ENCODE results near the gene CENPF.

DNA sequence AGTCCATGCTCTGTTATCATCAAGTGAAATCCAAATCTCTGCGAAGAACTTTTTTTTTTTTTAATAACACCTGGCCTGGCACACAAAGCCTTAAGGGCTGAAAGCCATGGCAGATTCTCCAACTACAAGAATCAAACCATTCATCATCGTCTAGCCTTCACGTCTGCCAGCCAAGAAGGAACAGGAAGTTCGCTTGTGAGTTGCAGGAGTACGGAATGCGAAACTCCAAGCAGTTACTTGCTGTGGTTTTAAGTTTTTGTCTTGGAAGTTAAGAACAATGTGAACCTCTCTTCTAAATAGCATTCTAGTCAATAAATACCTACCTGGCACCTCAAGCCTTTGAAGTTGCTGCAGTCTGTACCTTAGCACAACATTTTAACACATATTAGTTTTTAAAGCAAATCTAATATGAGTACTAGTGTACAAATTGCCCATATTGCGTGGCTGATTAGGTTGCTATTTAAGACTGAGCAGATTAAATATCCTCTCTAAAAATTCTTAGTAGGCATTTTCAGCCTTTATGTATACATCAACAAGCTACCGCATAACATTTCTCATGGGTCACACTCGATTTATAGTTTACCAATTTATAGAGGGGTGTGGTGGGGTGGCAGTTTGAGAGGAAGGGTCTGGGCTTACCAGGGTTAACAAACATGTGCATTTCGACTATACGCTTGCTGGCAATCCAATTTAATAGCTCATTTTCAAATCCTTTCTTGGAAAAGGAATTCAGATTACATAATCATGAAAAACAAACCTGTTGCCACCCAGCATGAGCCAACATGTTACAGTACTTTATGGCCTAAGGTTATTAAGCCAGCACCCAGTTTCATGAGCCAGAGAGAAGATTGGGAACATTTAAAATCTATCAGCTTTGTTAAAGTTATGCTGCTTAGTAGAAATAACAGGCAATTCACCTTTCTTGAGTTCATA lies 29.3 kb upstream of the CENPF start:
- TF ChIP-seq, protein P1, sequence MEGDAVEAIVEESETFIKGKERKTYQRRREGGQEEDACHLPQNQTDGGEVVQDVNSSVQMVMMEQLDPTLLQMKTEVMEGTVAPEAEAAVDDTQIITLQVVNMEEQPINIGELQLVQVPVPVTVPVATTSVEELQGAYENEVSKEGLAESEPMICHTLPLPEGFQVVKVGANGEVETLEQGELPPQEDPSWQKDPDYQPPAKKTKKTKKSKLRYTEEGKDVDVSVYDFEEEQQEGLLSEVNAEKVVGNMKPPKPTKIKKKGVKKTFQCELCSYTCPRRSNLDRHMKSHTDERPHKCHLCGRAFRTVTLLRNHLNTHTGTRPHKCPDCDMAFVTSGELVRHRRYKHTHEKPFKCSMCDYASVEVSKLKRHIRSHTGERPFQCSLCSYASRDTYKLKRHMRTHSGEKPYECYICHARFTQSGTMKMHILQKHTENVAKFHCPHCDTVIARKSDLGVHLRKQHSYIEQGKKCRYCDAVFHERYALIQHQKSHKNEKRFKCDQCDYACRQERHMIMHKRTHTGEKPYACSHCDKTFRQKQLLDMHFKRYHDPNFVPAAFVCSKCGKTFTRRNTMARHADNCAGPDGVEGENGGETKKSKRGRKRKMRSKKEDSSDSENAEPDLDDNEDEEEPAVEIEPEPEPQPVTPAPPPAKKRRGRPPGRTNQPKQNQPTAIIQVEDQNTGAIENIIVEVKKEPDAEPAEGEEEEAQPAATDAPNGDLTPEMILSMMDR (IDR thresholded peaks at IDR 0.05), result no peak
- no peak for TF ChIP-seq POLR2A (IDR thresholded peaks at IDR 0.05)

All from esophagus squamous epithelium (tissue), 4 donors.